ENCODE results near the gene AKT3. TPM values are rescaled to one million over a fixed set of nuclear protein-coding genes. Genes with fewer than 3 reads are reported as not detected.

AKT3 gene
- total and polyA plus RNA-seq, 2 experiments from 2014 or later: 4.5 to 18.5 TPM

DNA sequence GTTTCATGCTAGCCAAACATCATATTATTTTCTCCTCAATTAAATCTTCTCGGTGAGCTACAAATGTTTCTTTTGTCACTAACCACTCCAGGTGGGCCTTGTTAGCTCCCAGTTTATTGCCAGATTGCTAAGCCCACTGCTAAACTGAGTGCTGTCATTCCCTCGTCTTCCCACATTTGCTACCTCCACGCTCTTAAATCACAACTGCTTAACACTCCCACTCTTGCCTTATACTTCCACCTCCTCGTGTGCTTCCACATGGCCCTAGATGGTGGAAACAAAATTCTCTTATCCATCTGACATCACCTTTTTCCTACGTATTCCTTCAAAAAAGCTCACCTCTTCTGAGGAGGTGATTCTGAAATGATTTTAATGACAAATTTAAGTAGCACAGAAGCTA lies 34.6 kb upstream of the AKT3 start:
- peaks cover 5% of the 10 kb centered on the region for H3K27me3 Mint-ChIP-seq (ENCODE audit: insufficient read depth, low read depth, poor library complexity)
- DNase-seq (ENCODE audit: low spot score) (no peak), ATAC-seq (no peak)
- TF ChIP-seq, protein P1, sequence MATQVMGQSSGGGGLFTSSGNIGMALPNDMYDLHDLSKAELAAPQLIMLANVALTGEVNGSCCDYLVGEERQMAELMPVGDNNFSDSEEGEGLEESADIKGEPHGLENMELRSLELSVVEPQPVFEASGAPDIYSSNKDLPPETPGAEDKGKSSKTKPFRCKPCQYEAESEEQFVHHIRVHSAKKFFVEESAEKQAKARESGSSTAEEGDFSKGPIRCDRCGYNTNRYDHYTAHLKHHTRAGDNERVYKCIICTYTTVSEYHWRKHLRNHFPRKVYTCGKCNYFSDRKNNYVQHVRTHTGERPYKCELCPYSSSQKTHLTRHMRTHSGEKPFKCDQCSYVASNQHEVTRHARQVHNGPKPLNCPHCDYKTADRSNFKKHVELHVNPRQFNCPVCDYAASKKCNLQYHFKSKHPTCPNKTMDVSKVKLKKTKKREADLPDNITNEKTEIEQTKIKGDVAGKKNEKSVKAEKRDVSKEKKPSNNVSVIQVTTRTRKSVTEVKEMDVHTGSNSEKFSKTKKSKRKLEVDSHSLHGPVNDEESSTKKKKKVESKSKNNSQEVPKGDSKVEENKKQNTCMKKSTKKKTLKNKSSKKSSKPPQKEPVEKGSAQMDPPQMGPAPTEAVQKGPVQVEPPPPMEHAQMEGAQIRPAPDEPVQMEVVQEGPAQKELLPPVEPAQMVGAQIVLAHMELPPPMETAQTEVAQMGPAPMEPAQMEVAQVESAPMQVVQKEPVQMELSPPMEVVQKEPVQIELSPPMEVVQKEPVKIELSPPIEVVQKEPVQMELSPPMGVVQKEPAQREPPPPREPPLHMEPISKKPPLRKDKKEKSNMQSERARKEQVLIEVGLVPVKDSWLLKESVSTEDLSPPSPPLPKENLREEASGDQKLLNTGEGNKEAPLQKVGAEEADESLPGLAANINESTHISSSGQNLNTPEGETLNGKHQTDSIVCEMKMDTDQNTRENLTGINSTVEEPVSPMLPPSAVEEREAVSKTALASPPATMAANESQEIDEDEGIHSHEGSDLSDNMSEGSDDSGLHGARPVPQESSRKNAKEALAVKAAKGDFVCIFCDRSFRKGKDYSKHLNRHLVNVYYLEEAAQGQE (IDR thresholded peaks at IDR 0.05; ENCODE audit: unreplicated experiment): no peak
- TF ChIP-seq NANOG (IDR thresholded peaks at IDR 0.05; ENCODE audit: borderline replicate concordance): no peak
- TF ChIP-seq, protein P2, sequence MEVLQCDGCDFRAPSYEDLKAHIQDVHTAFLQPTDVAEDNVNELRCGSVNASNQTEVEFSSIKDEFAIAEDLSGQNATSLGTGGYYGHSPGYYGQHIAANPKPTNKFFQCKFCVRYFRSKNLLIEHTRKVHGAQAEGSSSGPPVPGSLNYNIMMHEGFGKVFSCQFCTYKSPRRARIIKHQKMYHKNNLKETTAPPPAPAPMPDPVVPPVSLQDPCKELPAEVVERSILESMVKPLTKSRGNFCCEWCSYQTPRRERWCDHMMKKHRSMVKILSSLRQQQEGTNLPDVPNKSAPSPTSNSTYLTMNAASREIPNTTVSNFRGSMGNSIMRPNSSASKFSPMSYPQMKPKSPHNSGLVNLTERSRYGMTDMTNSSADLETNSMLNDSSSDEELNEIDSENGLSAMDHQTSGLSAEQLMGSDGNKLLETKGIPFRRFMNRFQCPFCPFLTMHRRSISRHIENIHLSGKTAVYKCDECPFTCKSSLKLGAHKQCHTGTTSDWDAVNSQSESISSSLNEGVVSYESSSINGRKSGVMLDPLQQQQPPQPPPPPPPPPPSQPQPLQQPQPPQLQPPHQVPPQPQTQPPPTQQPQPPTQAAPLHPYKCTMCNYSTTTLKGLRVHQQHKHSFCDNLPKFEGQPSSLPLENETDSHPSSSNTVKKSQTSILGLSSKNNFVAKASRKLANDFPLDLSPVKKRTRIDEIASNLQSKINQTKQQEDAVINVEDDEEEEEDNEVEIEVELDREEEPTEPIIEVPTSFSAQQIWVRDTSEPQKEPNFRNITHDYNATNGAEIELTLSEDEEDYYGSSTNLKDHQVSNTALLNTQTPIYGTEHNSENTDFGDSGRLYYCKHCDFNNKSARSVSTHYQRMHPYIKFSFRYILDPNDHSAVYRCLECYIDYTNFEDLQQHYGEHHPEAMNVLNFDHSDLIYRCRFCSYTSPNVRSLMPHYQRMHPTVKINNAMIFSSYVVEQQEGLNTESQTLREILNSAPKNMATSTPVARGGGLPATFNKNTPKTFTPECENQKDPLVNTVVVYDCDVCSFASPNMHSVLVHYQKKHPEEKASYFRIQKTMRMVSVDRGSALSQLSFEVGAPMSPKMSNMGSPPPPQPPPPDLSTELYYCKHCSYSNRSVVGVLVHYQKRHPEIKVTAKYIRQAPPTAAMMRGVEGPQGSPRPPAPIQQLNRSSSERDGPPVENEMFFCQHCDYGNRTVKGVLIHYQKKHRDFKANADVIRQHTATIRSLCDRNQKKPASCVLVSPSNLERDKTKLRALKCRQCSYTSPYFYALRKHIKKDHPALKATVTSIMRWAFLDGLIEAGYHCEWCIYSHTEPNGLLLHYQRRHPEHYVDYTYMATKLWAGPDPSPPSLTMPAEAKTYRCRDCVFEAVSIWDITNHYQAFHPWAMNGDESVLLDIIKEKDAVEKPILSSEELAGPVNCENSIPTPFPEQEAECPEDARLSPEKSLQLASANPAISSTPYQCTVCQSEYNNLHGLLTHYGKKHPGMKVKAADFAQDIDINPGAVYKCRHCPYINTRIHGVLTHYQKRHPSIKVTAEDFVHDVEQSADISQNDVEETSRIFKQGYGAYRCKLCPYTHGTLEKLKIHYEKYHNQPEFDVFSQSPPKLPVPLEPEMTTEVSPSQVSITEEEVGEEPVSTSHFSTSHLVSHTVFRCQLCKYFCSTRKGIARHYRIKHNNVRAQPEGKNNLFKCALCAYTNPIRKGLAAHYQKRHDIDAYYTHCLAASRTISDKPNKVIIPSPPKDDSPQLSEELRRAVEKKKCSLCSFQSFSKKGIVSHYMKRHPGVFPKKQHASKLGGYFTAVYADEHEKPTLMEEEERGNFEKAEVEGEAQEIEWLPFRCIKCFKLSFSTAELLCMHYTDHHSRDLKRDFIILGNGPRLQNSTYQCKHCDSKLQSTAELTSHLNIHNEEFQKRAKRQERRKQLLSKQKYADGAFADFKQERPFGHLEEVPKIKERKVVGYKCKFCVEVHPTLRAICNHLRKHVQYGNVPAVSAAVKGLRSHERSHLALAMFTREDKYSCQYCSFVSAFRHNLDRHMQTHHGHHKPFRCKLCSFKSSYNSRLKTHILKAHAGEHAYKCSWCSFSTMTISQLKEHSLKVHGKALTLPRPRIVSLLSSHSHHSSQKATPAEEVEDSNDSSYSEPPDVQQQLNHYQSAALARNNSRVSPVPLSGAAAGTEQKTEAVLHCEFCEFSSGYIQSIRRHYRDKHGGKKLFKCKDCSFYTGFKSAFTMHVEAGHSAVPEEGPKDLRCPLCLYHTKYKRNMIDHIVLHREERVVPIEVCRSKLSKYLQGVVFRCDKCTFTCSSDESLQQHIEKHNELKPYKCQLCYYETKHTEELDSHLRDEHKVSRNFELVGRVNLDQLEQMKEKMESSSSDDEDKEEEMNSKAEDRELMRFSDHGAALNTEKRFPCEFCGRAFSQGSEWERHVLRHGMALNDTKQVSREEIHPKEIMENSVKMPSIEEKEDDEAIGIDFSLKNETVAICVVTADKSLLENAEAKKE (CRISPR knock-in tag; IDR thresholded peaks at IDR 0.05): no peak
- no peak for TF ChIP-seq ZNF331 (CRISPR knock-in tag; IDR thresholded peaks at IDR 0.05; ENCODE audit: low read depth)
- TF ChIP-seq, protein P3, sequence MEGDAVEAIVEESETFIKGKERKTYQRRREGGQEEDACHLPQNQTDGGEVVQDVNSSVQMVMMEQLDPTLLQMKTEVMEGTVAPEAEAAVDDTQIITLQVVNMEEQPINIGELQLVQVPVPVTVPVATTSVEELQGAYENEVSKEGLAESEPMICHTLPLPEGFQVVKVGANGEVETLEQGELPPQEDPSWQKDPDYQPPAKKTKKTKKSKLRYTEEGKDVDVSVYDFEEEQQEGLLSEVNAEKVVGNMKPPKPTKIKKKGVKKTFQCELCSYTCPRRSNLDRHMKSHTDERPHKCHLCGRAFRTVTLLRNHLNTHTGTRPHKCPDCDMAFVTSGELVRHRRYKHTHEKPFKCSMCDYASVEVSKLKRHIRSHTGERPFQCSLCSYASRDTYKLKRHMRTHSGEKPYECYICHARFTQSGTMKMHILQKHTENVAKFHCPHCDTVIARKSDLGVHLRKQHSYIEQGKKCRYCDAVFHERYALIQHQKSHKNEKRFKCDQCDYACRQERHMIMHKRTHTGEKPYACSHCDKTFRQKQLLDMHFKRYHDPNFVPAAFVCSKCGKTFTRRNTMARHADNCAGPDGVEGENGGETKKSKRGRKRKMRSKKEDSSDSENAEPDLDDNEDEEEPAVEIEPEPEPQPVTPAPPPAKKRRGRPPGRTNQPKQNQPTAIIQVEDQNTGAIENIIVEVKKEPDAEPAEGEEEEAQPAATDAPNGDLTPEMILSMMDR (conservative IDR thresholded peaks at IDR 0.05; ENCODE audit: low read depth in 2 of 2): no peak
- TF ChIP-seq JUNB (IDR thresholded peaks at IDR 0.05; ENCODE audit: unreplicated experiment): no peak
- TF ChIP-seq EZH2 (IDR thresholded peaks at IDR 0.05; ENCODE audit: low read depth, unreplicated experiment): no peak
- no peak for TF ChIP-seq EZH2phosphoT487 (IDR thresholded peaks at IDR 0.05; ENCODE audit: unreplicated experiment)
- no peak for TF ChIP-seq STAT1 (IDR thresholded peaks at IDR 0.05; ENCODE audit: unreplicated experiment)
- TF ChIP-seq POLR2AphosphoS5 (IDR thresholded peaks at IDR 0.05; ENCODE audit: low read depth): no peak
- TF ChIP-seq ZNF114 (CRISPR knock-in tag; IDR thresholded peaks at IDR 0.05): no peak
- TF ChIP-seq CREB1 (CRISPR knock-in tag; IDR thresholded peaks at IDR 0.05; ENCODE audit: low read depth): no peak
- TF ChIP-seq, protein P4, sequence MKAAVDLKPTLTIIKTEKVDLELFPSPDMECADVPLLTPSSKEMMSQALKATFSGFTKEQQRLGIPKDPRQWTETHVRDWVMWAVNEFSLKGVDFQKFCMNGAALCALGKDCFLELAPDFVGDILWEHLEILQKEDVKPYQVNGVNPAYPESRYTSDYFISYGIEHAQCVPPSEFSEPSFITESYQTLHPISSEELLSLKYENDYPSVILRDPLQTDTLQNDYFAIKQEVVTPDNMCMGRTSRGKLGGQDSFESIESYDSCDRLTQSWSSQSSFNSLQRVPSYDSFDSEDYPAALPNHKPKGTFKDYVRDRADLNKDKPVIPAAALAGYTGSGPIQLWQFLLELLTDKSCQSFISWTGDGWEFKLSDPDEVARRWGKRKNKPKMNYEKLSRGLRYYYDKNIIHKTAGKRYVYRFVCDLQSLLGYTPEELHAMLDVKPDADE (IDR thresholded peaks at IDR 0.05): no peak
- H4K20me1 ChIP-seq (replicated peaks; ENCODE audit: insufficient read depth): no peaks in the 10 kb centered on the region
- no peak overlapping the region for H3K4me2 ChIP-seq
- no peaks in the 10 kb centered on the region for H3K27me3 ChIP-seq (ENCODE audit: insufficient read depth)
- H3K27ac ChIP-seq (ENCODE audit: low read depth): no peak overlapping the region
- no peaks in the 10 kb centered on the region for H3K36me3 Mint-ChIP-seq (ENCODE audit: low read depth)
- H3F3A ChIP-seq (replicated peaks; ENCODE audit: low read depth): no peaks in the 10 kb centered on the region
- H3K4me3 ChIP-seq: no peak overlapping the region
- no peaks in the 10 kb centered on the region for H3K79me2 ChIP-seq (replicated peaks; ENCODE audit: insufficient read depth)
- H3K9me3 Mint-ChIP-seq: no peaks in the 10 kb centered on the region
- no peak overlapping the region for H2AFZ ChIP-seq
- H3K27ac Mint-ChIP-seq: no peak overlapping the region
- no peaks in the 10 kb centered on the region for H3K4me1 ChIP-seq (ENCODE audit: insufficient read depth)
- 0 out of 2 replicates have a peak, but pooled peaks cover 6% of the 10 kb centered on the region for H3K9me2 ChIP-seq (ENCODE audit: insufficient read depth)
- H3K4me1 Mint-ChIP-seq: no peaks in the 10 kb centered on the region
- no peak overlapping the region for H3K4me3 Mint-ChIP-seq
- no peaks in the 10 kb centered on the region for H3K36me3 ChIP-seq (ENCODE audit: insufficient read depth)

Measured in GM23338 (cell line).